GM23248 (cell line): ENCODE results near the gene CXCL17.

Source experiments
- EZH2 ChIP-seq: fragments of 200-600 bp; sonication (generic); IDR thresholded peaks from 2 replicates; pipeline ENCODE4 v1.6.1; 2018; ENCODE audit warnings: antibody characterized with exemption, mild to moderate bottlenecking; ENCODE audit not compliant: insufficient read depth, poor library complexity, severe bottlenecking
- EZH2phosphoT487 ChIP-seq: fragments of 200-600 bp; sonication (generic); IDR thresholded peaks from 2 replicates; pipeline ENCODE4 v1.6.1; 2018; ENCODE audit warnings: antibody characterized with exemption, moderate library complexity, mild to moderate bottlenecking, low read depth; ENCODE audit not compliant: insufficient read depth

GRCh38 chr19:42455621-42456081, 12.9 kb upstream of the CXCL17 start:
- TF ChIP-seq EZH2phosphoT487 (no peak), EZH2 (no peak)
